Keratinocyte (primary cell): ENCODE data around the gene CORO2A. TPM values are rescaled to one million over a fixed set of nuclear protein-coding genes. Genes with fewer than 3 reads are reported as not detected.

Experiments
- DNase-seq: peaks from one replicate; pipeline ENCODE4 v3.0.0-alpha.2; 2011; ENCODE audit warnings: low read depth, missing footprints, low spot score
- FAIRE-seq: peaks from 2 replicates; lab custom pipeline; 2011; peaks lifted over from hg19 to GRCh38; lab: Jason Lieb, UNC
- H2AFZ ChIP-seq: 2 replicates; pipeline ENCODE4 v1.6.0; 2012; ENCODE audit warnings: low read length, control low read depth, inconsistent platforms; ENCODE audit not compliant: control insufficient read depth
- H3K27ac ChIP-seq: 2 replicates; pipeline ENCODE4 v1.5.1; 2011; ENCODE audit warnings: low read length; ENCODE audit not compliant: control insufficient read depth, insufficient read depth
- H3K27me3 ChIP-seq: 3 replicates; pipeline ENCODE4 v1.6.0; 2011; ENCODE audit warnings: low read length; ENCODE audit not compliant: control insufficient read depth, insufficient read depth; ENCODE audit errors: extremely low read depth
- H3K36me3 ChIP-seq, 2 experiments: 2 replicates in 1 of 2; 3 replicates in 1 of 2; pipeline ENCODE4 v1.5.1; 2011; ENCODE audit warnings: low read length in 2 of 2, mild to moderate bottlenecking in 1 of 2; ENCODE audit not compliant: control insufficient read depth in 2 of 2, insufficient read depth in 2 of 2; ENCODE audit errors: extremely low read depth in 1 of 2
- H3K4me1 ChIP-seq: 3 replicates; pipeline ENCODE4 v1.5.1; 2011; ENCODE audit warnings: low read length; ENCODE audit not compliant: control insufficient read depth, insufficient read depth; ENCODE audit errors: extremely low read depth
- H3K4me2 ChIP-seq: 3 replicates; pipeline ENCODE4 v1.6.0; 2011; ENCODE audit warnings: low read depth, low read length; ENCODE audit not compliant: control insufficient read depth, insufficient read depth; ENCODE audit errors: extremely low read depth
- H3K4me3 ChIP-seq, 3 experiments: fragments of 200-600 bp in 1 of 3; sonication (generic) in 1 of 3; 2 replicates in 2 of 3; 3 replicates in 1 of 3; pipeline ENCODE4 v1.5.1; 2011 to 2016; ENCODE audit warnings: low read length in 3 of 3, mild to moderate bottlenecking in 3 of 3, control low read depth in 2 of 3, inconsistent platforms in 1 of 3, low read depth in 1 of 3, mixed read lengths in 1 of 3, mixed run types in 1 of 3, moderate library complexity in 1 of 3; ENCODE audit not compliant: control insufficient read depth in 2 of 3, insufficient read depth in 2 of 3; ENCODE audit errors: extremely low read depth in 1 of 3
- H3K79me2 ChIP-seq: 2 replicates; pipeline ENCODE4 v1.6.0; 2012; ENCODE audit warnings: low read length; ENCODE audit not compliant: control insufficient read depth, insufficient read depth
- H3K9ac ChIP-seq: 3 replicates; pipeline ENCODE4 v1.6.0; 2011; ENCODE audit warnings: low read length; ENCODE audit not compliant: control insufficient read depth, insufficient read depth; ENCODE audit errors: extremely low read depth
- H3K9me1 ChIP-seq: 3 replicates; pipeline ENCODE4 v1.6.0; 2011; ENCODE audit warnings: low read length; ENCODE audit not compliant: control insufficient read depth, insufficient read depth; ENCODE audit errors: extremely low read depth
- H3K9me3 ChIP-seq: 2 replicates; pipeline ENCODE4 v1.5.1; 2012; ENCODE audit warnings: low read depth, low read length; ENCODE audit not compliant: control insufficient read depth
- H4K20me1 ChIP-seq: 3 replicates; pipeline ENCODE4 v1.6.0; 2011; ENCODE audit warnings: low read length; ENCODE audit not compliant: control insufficient read depth, insufficient read depth; ENCODE audit errors: extremely low read depth
- EZH2 ChIP-seq: IDR thresholded peaks from one replicate; pipeline ENCODE4 v1.6.1; 2012; ENCODE audit warnings: inconsistent platforms, mild to moderate bottlenecking, low read length, moderate library complexity
- dilution Hi-C: fragments of 300-500 bp; cut with MboI; formaldehyde crosslinking; loops from one replicate; pipeline ENCODE4 v1.7.0; 2020; ENCODE audit warnings: low sequenced_read_pairs; ENCODE audit not compliant: extremely low pct_ligation_motif_present
- polyA plus RNA-seq, 5 experiments: library from polyadenylated mRNA; depleted of rRNA in 3 of 5; stranded (reverse) in 3 of 5; stranded (forward) in 1 of 5; unstranded in 1 of 5; fragments of >200 nt; gene quantifications; 1 replicate in 1 of 5; 2 replicates in 3 of 5; 3 replicates in 1 of 5; pipeline versions ENCODE4 v1.2.1 to v1.2.3, GENCODE V29; 2011 to 2012; ENCODE audit warnings: missing spikeins in 2 of 5, low read depth in 1 of 5, low replicate concordance in 1 of 5
- TF ChIP-seq, protein P1 (sequence below), 3 experiments: IDR thresholded peaks in 1 of 3; conservative IDR thresholded peaks in 1 of 3; optimal IDR thresholded peaks in 1 of 3; 2 replicates in 2 of 3; 3 replicates in 1 of 3; pipeline versions ENCODE3 to v1.5.1; 2011; ENCODE audit warnings: low read length in 3 of 3, mild to moderate bottlenecking in 3 of 3, moderate library complexity in 2 of 3, control low read depth in 1 of 3, inconsistent platforms in 1 of 3; ENCODE audit not compliant: insufficient read depth in 2 of 3; ENCODE audit errors: extremely low read depth in 1 of 3

CORO2A gene
- polyA plus RNA-seq, 1 donor (not counting 4 experiments of a cell fraction or from before 2014, with no cell fraction given): 31.7 TPM

DNA sequence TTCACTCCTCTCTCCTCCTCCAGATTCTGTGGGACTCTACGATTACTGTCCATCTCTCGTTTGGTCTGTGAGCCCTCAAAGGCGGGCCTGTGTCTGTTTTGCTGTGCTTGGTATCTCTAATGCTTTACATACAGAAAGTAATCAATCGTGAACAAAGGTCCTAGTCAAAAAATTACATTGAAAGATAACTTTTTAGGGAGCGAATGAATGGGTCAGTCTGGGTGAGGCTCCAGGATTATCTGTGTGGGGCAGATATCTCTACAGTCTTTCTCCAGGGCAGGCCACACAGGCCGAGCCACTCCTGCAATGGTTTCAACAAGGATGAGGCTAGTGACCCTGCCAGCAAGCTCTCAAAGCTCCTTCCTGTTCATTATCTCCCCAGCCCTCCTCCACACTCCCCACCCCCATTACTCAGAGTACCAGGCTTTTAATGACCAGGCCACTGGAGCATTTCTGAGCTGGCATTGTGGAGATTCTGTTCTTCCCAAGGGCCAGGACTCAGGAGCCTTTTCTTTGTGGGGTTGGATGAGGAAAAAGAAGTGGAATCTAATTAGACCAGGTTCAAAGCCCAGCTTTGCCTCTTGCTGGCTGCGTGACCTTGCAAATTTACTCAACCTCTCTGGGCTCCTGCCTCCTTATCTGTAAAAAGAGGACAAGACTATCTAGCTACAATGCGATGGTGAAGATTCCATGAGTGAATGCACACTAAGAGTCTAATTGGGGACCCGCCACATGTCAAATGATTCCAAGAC, 10.2 kb downstream of the CORO2A start:
- dilution Hi-C loops: no loop called here
- H3K9me3 ChIP-seq: no peaks in the 10 kb centered on the region
- H3K4me2 ChIP-seq: no peak overlapping the region
- H3K9me1 ChIP-seq: peaks cover 5% of the 10 kb centered on the region
- peaks cover 13% of the 10 kb centered on the region for H3K4me1 ChIP-seq
- TF ChIP-seq, protein P1, sequence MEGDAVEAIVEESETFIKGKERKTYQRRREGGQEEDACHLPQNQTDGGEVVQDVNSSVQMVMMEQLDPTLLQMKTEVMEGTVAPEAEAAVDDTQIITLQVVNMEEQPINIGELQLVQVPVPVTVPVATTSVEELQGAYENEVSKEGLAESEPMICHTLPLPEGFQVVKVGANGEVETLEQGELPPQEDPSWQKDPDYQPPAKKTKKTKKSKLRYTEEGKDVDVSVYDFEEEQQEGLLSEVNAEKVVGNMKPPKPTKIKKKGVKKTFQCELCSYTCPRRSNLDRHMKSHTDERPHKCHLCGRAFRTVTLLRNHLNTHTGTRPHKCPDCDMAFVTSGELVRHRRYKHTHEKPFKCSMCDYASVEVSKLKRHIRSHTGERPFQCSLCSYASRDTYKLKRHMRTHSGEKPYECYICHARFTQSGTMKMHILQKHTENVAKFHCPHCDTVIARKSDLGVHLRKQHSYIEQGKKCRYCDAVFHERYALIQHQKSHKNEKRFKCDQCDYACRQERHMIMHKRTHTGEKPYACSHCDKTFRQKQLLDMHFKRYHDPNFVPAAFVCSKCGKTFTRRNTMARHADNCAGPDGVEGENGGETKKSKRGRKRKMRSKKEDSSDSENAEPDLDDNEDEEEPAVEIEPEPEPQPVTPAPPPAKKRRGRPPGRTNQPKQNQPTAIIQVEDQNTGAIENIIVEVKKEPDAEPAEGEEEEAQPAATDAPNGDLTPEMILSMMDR (optimal IDR thresholded peaks at IDR 0.05 in 1 of 3, IDR thresholded peaks at IDR 0.05 in 1 of 3, conservative IDR thresholded peaks at IDR 0.05 in 1 of 3; ENCODE audit: extremely low read depth in 1 of 3, insufficient read depth in 2 of 3, low read length in 3 of 3): no peak
- no peak for TF ChIP-seq EZH2
- H3K27ac ChIP-seq: no peak overlapping the region
- H3K27me3 ChIP-seq: no peaks in the 10 kb centered on the region
- H3K79me2 ChIP-seq: peaks cover 92% of the 10 kb centered on the region
- H3K36me3 ChIP-seq: peaks cover 0 to 1% of the 10 kb centered on the region in 2 experiments
- no peaks in the 10 kb centered on the region for H4K20me1 ChIP-seq
- no peak overlapping the region for H3K4me3 ChIP-seq
- no peak overlapping the region for H3K9ac ChIP-seq
- FAIRE-seq (no peak), DNase-seq (no peak)
- no peak overlapping the region for H2AFZ ChIP-seq

DNA sequence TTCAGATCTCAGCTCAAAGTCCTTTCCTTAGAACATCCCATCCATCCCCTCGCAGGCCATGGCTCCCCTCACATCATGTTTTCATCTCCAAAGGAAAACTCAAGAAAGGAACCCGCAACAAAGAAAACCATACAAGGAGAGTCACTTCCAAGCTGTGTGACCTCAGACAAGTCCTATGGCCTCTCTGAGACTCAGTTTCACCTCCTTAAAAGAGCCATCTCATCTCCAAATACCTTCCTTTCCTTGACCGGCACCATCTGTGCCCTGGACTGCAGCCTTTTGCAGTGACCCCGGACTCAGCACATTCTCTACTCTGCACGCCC, 10.7 kb downstream of the CORO2A start:
- no peak overlapping the region for H3K27ac ChIP-seq
- H3K27me3 ChIP-seq: no peaks in the 10 kb centered on the region
- no peaks in the 10 kb centered on the region for H4K20me1 ChIP-seq
- H3K4me1 ChIP-seq: peaks cover 13% of the 10 kb centered on the region
- no peak overlapping the region for H3K9ac ChIP-seq
- no peaks in the 10 kb centered on the region for H3K9me3 ChIP-seq
- H2AFZ ChIP-seq: no peak overlapping the region
- H3K4me2 ChIP-seq: no peak overlapping the region
- DNase-seq (no peak), FAIRE-seq (no peak)
- peaks cover 0 to 1% of the 10 kb centered on the region in 2 experiments for H3K36me3 ChIP-seq
- no peak for TF ChIP-seq EZH2
- TF ChIP-seq, protein P1 (optimal IDR thresholded peaks at IDR 0.05 in 1 of 3, IDR thresholded peaks at IDR 0.05 in 1 of 3, conservative IDR thresholded peaks at IDR 0.05 in 1 of 3; ENCODE audit: extremely low read depth in 1 of 3, insufficient read depth in 2 of 3, low read length in 3 of 3): no peak
- peaks cover 93% of the 10 kb centered on the region for H3K79me2 ChIP-seq
- dilution Hi-C loops: no loop called here
- peaks cover 5% of the 10 kb centered on the region for H3K9me1 ChIP-seq
- H3K4me3 ChIP-seq: no peak overlapping the region
